CD4-positive, alpha-beta T cell treated with Interleukin-6 at 100 ng/mL for 8 hours (primary cell): ENCODE measurements around the gene ZNF205.

Experiments
- DNase-seq: peaks from one replicate; pipeline ENCODE4 v3.0.0-alpha.2; 2020; ENCODE audit warnings: mixed read lengths, low spot score

ZNF205 gene

GRCh38 chr16:3101841-3102470, 10.4 kb upstream of the ZNF205 start:
- DNase-seq: peak; percentile 52

GRCh38 chr16:3106205-3106928, 6.0 kb upstream of the ZNF205 start:
- peak; percentile 90 for DNase-seq

- no peak for DNase-seq
These were observed 642 bp downstream of the ZNF205 start for GRCh38 chr16:3112881-3113574.

- no peak for DNase-seq
These were observed 1.5 kb downstream of the ZNF205 start for GRCh38 chr16:3113765-3114479.

DNA sequence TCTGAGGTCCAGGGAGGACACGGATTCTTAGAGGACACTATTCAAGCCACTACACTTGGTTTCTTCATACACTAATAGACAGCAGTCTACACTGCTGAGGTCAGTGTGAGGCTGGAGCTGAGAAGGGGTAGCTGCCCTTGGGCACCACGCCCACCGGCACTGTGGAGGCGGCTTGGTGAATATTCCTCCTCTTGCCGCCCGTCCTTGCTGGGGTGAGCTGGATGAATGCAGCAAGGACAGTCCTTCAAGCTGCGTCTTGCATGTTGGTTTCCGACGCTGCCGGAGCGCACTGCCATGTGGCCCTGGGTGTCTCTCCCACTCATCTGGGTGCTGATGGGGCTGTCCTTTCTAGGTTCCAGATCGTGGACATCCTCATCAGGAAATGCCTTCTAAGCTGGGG, 2.6 kb downstream of the ZNF205 start:
- DNase-seq: no peak

- DNase-seq: no peak
These were observed 3.2 kb downstream of the ZNF205 start for GRCh38 chr16:3115561-3115960.

DNA sequence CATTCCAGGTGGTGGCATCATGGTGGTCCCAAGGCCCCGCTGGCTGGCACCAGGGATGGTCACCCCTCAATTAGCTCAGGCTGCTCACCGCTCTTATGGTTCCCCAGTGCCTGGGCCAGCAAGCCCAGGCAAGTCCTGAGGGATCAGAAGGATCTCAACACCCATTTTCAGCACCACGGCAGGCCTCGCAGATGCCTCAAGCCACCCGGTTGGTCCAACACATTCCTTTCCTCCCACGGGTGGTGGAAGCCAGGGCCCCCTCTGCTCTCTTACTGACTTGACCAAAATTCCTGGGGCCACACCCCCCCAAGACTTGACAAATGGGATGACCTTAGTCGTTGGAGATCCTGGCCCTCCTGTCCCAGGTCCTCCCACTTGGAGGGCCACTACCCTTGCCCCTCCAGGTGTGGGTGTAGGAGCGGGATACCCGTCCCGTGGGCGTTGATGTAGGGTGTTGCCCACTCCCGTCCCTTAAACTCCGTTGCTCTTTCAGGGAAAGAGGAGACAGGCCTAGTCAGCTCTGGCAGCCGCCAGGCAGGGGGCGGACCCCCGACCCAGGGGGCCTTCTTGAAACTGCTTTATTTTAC, 5.9 kb downstream of the ZNF205 start:
- no peak for DNase-seq

GRCh38 chr16:3118846-3119245, 6.5 kb downstream of the ZNF205 start:
- DNase-seq: no peak

DNA sequence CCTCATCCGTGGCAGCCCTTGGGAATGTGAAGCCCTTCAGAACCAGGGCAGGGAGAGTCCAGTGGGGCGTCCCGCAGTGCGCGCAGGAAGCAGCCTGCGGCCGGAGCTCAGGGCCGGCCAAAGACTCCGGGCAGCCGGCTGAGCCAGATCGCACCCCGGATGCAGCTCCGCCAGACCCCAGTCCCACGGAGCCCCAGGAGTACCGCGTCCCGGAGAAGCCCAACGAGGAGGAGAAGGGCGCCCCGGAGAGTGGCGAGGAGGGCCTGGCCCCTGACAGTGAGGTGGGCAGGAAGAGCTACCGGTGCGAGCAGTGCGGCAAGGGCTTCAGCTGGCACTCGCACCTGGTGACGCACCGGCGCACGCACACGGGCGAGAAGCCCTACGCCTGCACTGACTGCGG, 6.9 kb downstream of the ZNF205 start:
- DNase-seq: no peak

DNA sequence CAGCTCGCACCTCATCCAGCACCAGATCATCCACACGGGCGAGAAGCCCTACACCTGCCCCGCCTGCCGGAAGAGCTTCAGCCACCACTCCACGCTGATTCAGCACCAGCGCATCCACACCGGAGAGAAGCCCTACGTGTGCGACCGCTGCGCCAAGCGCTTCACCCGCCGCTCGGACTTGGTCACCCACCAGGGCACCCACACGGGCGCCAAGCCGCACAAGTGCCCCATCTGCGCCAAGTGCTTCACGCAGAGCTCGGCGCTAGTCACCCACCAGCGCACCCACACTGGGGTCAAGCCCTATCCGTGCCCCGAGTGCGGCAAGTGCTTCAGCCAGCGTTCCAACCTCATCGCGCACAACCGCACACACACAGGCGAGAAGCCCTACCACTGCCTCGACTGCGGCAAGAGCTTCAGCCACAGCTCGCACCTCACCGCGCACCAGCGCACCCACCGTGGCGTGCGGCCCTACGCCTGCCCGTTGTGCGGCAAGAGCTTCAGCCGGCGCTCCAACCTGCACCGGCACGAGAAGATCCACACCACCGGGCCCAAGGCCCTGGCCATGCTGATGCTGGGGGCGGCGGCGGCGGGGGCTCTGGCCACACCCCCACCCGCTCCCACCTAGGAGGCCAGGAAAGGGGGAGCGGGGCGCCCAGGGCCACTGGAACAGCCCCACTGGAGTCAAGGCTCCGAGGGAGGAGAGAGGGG, 7.5 kb downstream of the ZNF205 start:
- no peak for DNase-seq

DNA sequence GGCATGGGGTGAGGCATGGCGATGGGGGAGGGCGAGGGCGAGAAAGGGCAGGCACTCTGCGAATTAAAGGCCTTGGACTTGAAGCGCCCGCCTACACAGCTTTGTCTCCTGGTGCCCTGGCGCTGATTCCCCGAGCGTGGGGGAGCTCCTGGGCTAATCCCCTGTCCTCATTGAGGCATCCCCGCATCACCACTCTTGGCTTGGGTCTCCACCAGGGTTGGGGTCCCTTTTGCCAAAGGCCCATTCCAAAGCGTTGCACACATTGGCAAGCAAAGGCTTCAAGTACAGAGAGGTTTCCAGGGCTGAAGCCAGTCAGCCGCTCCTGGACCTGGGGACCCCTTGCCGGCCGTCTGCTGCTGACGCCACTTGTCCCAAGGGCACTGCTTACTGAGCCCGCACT, 8.0 kb downstream of the ZNF205 start:
- DNase-seq: no peak

DNA sequence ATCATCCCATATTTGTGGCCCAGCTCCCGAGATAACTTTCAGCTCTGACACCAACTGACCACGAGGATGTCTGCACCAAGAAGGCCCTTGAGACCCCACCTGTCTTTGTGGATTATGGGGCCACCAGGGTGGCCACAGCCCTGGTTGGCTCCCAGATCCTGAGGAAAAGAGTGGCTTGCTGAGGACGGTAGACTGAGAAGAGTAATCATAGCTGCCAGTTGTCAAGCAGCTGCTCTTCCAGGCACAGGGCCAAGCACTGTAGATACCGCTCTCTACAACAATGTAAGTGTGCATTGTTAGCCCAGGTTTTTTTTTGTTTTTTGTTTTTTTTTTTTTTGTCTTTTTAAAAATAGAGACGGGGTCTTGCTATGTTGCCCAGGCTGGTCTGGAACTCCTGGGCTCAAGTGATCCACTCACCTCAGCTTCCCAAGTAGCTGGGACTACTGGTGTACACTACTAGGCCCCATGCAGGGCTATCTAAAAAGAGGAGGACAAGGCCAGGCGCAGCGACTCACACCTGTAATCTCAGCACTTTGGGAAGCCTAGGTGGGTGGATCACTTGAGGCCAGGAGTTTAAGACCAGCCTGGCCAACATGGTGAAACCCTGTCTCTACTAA, 9.6 kb downstream of the ZNF205 start:
- no peak for DNase-seq

GRCh38 chr16:3122926-3123570, 10.7 kb downstream of the ZNF205 start:
- DNase-seq: no peak

DNA sequence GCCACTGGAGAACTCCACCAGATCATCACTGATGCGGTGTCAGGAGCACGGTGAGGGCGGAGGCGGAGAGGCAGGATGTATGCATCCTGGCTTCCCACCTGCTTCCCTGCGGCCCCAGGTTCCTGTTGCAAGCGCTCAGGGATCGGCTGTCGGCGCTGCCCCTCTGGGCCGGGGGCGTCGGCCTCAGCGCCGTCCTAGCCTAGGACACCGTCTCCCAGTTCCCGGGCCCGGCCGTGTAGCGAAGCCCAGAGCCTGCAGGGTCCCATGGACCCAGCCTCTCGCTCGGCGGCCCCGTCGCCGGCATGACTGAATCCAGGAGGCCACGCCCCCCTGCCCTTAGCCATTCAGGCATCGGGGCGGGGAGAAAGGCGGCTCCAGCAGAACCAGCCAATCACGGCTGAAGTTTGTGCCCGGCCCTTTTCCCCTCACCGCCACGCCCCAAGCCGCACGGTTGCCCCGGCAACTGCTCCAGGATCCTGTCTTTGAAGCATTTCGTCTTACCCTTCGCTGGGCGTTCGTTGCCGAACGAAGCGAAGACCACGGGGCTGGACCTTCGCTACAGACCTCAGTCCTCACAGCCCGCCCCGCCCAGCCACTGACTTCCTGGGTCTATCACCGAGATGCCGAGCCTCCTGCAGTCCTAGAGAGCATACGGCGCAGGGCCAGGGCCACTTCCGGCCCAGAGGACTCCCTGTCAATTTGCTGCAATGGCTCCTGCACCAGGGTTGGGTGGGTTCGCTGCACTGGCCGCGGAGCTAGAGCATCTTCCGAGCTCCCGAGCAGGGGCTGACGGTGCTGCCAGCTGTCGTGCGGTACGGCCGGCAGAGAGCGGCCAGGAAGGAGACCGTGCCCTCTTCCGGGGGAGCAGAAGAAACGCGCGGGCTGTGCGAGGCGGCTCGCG, 11.8 kb downstream of the ZNF205 start:
- DNase-seq: peak; percentile 96

- DNase-seq: no peak
These were observed 15.4 kb downstream of the ZNF205 start for GRCh38 chr16:3127745-3128144.

- peak; percentile 91 for DNase-seq
These were observed 17.0 kb downstream of the ZNF205 start for GRCh38 chr16:3129137-3130131.

DNA sequence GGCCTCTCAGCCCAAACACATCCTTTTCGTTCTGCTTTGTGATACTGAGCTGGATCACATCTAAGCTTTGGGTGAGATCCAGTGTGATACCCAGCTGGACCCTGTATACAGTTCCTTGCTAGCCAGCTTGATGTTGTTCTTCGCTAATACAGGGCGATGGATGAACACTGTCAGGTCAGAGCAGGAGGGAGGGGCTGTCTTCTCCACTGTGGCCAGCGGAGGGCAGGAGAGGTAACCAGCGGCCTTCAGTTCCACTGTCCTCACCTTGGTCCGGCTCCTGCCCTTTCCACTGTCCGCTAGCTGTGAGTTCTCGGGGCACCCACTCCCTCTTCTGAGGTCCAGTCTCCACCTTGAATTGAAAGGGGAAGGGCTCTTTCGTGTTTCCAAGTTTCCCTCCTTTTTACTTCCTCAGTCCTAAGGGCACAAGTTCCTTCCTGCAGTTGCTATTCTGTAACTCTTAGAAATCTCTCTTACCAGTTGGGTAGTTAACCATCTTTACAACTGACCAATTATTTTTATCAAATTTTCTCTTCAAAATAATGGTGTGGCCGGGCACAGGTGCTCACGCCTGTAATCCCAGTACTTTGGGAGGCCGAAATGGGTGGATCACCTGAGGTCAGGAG, 19.5 kb downstream of the ZNF205 start:
- DNase-seq: no peak

DNA sequence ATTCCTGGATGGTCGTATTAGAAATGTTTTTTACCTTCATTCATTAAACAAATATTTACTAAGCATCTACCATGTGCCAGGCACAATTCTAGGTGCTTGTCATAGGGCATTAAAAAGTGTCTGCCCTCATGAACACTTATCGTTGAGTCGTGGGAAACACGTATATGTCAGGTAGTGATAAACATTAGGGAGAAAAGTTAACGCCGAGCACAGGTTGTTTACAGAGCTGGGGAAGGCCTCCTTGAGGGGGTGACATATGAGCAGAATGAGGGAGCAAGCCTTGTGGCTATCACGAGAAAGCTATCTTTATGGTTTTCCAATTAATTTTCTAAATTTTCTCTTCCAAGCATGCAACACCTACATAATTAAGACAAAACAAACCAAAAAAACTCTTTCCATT, 21.5 kb downstream of the ZNF205 start:
- DNase-seq: no peak
